GM23338 (cell line): ENCODE results near the gene EIF2S3. TPM values are rescaled to one million over a fixed set of nuclear protein-coding genes. Genes with fewer than 3 reads are reported as not detected.

Experiments used
- ATAC-seq: fragments of 200-7000 bp; cut with Tn5 transposase; 3 replicates; pipeline ENCODE4 v1.9.1; 2020
- DNase-seq: peaks from one replicate; pipeline ENCODE4 v3.0.0-alpha.2; 2015; ENCODE audit warnings: low spot score
- H2AFZ ChIP-seq: fragments of 200-600 bp; sonication (generic); 2 replicates; pipeline ENCODE4 v1.8.0; 2016; ENCODE audit warnings: antibody characterized with exemption, mild to moderate bottlenecking, moderate library complexity
- H3F3A ChIP-seq: fragments of 200-600 bp; sonication (generic); replicated peaks from 2 replicates; pipeline ENCODE4 v1.8.0; 2017; ENCODE audit warnings: antibody characterized with exemption, mixed run types, low read depth
- H3K27ac ChIP-seq: fragments of 200-600 bp; sonication (generic); 2 replicates; pipeline ENCODE4 v1.6.1; 2016; ENCODE audit warnings: low read depth
- H3K27me3 ChIP-seq: fragments of 200-600 bp; sonication (generic); 2 replicates; pipeline ENCODE4 v1.8.0; 2016; ENCODE audit warnings: mild to moderate bottlenecking, mixed run types, moderate library complexity; ENCODE audit not compliant: insufficient read depth
- H3K36me3 ChIP-seq: fragments of 200-600 bp; sonication (generic); 2 replicates; pipeline ENCODE4 v1.8.0; 2016; ENCODE audit warnings: mild to moderate bottlenecking; ENCODE audit not compliant: insufficient read depth
- H3K4me1 ChIP-seq: fragments of 200-600 bp; sonication (generic); 2 replicates; pipeline ENCODE4 v1.8.0; 2016; ENCODE audit warnings: mild to moderate bottlenecking, moderate library complexity; ENCODE audit not compliant: insufficient read depth
- H3K4me2 ChIP-seq: fragments of 200-600 bp; sonication (generic); 2 replicates; pipeline ENCODE4 v1.7.1; 2017; ENCODE audit warnings: mixed run types
- H3K4me3 ChIP-seq: fragments of 200-600 bp; sonication (generic); 2 replicates; pipeline ENCODE4 v1.6.1; 2016; ENCODE audit warnings: mixed run types
- H3K79me2 ChIP-seq: fragments of 200-600 bp; sonication (generic); replicated peaks from 2 replicates; pipeline ENCODE4 v1.8.0; 2017; ENCODE audit warnings: mild to moderate bottlenecking; ENCODE audit not compliant: insufficient read depth
- H3K9me2 ChIP-seq: fragments of 200-600 bp; sonication (generic); 2 replicates; pipeline ENCODE4 v1.8.0; 2017; ENCODE audit not compliant: insufficient read depth
- H4K20me1 ChIP-seq: fragments of 200-600 bp; sonication (generic); replicated peaks from 2 replicates; pipeline ENCODE4 v1.8.0; 2017; ENCODE audit warnings: mild to moderate bottlenecking; ENCODE audit not compliant: insufficient read depth
- H3K27ac Mint-ChIP-seq: 2 replicates; pipeline ENCODE4 v1.8.0; 2020; ENCODE audit warnings: inconsistent platforms, mild to moderate bottlenecking, moderate library complexity, mixed read lengths
- H3K27me3 Mint-ChIP-seq: 3 replicates; pipeline ENCODE4 v1.8.0; 2022; ENCODE audit warnings: low read depth, mild to moderate bottlenecking, moderate library complexity, mixed read lengths, inconsistent platforms; ENCODE audit not compliant: insufficient read depth, poor library complexity
- H3K36me3 Mint-ChIP-seq: 3 replicates; pipeline ENCODE4 v1.8.0; 2021; ENCODE audit warnings: low read depth, mild to moderate bottlenecking, inconsistent platforms, moderate library complexity, mixed read lengths
- H3K4me1 Mint-ChIP-seq: 3 replicates; pipeline ENCODE4 v1.8.0; 2020; ENCODE audit warnings: mild to moderate bottlenecking, inconsistent platforms, mixed read lengths
- H3K4me3 Mint-ChIP-seq: 3 replicates; pipeline ENCODE4 v1.8.0; 2021; ENCODE audit warnings: moderate library complexity, mild to moderate bottlenecking, inconsistent platforms, mixed read lengths
- H3K9me3 Mint-ChIP-seq: 3 replicates; pipeline ENCODE4 v1.8.0; 2020; ENCODE audit warnings: moderate library complexity, mild to moderate bottlenecking, inconsistent platforms, mixed read lengths
- CREB1 ChIP-seq: fragments of 250-450 bp; sonication (Bioruptor Pico); IDR thresholded peaks from 2 replicates; pipeline ENCODE4 v1.5.0; 2020; ENCODE audit warnings: low read depth, mild to moderate bottlenecking, moderate library complexity
- EZH2 ChIP-seq: fragments of 200-600 bp; sonication (generic); IDR thresholded peaks from one replicate; pipeline ENCODE4 v1.8.0; 2017; ENCODE audit warnings: antibody characterized with exemption, mild to moderate bottlenecking, low read depth; ENCODE audit not compliant: unreplicated experiment
- EZH2phosphoT487 ChIP-seq: fragments of 200-600 bp; sonication (generic); IDR thresholded peaks from one replicate; pipeline ENCODE4 v1.8.1; 2018; ENCODE audit warnings: antibody characterized with exemption; ENCODE audit not compliant: unreplicated experiment
- JUNB ChIP-seq: IDR thresholded peaks from one replicate; pipeline ENCODE4 v1.6.1; 2016; ENCODE audit warnings: antibody characterized with exemption; ENCODE audit not compliant: unreplicated experiment
- NANOG ChIP-seq: IDR thresholded peaks from 2 replicates; pipeline ENCODE4 v1.6.1; 2016; ENCODE audit warnings: antibody characterized with exemption, borderline replicate concordance
- POLR2AphosphoS5 ChIP-seq: IDR thresholded peaks from 2 replicates; pipeline ENCODE4 v1.6.1; 2016; ENCODE audit warnings: antibody characterized with exemption, low read depth
- STAT1 ChIP-seq: IDR thresholded peaks from one replicate; pipeline ENCODE4 v1.6.1; 2016; ENCODE audit warnings: antibody characterized with exemption; ENCODE audit not compliant: unreplicated experiment
- ZNF114 ChIP-seq: fragments of 250-450 bp; sonication (Bioruptor Pico); IDR thresholded peaks from 2 replicates; pipeline ENCODE4 v1.5.0; 2020; ENCODE audit warnings: mild to moderate bottlenecking, moderate library complexity
- ZNF331 ChIP-seq: fragments of 250-450 bp; sonication (Bioruptor Pico); IDR thresholded peaks from 2 replicates; pipeline ENCODE4 v1.5.0; 2020; ENCODE audit warnings: low read depth, mild to moderate bottlenecking, moderate library complexity
- polyA plus RNA-seq: library from polyadenylated mRNA; unstranded; fragments of >200 nt; fragmentation: Nextera tagmentation; extraction: Ambion mirVana; gene quantifications from 2 replicates; pipeline ENCODE4 v1.2.1, GENCODE V29; 2016
- total RNA-seq: library from RNA; depleted of rRNA; stranded (reverse); fragments of >200 nt; shearing (Covaris generic); gene quantifications from 2 replicates; pipeline ENCODE4 v1.2.3, GENCODE V29; 2014
- TF ChIP-seq, protein P1 (sequence below): IDR thresholded peaks from one replicate; pipeline ENCODE4 v1.6.1; 2018; ENCODE audit warnings: antibody characterized with exemption; ENCODE audit not compliant: unreplicated experiment
- TF ChIP-seq, protein P2 (sequence below): IDR thresholded peaks from 2 replicates; pipeline ENCODE4 v1.6.1; 2016; ENCODE audit warnings: antibody characterized with exemption
- TF ChIP-seq, protein P3 (sequence below), 2 experiments: fragments of 200-600 bp in 1 of 2; sonication (generic) in 1 of 2; conservative IDR thresholded peaks; 2 replicates each; pipeline versions ENCODE4 v1.5.1 to v1.6.1; 2016 to 2017; ENCODE audit warnings: antibody characterized with exemption in 2 of 2, low read depth in 2 of 2, mild to moderate bottlenecking in 2 of 2, moderate library complexity in 1 of 2
- TF ChIP-seq, protein P4 (sequence below): fragments of 250-450 bp; sonication (Bioruptor Pico); IDR thresholded peaks from 2 replicates; pipeline ENCODE4 v1.5.0; 2020; ENCODE audit warnings: mild to moderate bottlenecking, moderate library complexity

Gene EIF2S3
- total and polyA plus RNA-seq, 2 experiments from 2014 or later: 90.5 to 323 TPM

DNA sequence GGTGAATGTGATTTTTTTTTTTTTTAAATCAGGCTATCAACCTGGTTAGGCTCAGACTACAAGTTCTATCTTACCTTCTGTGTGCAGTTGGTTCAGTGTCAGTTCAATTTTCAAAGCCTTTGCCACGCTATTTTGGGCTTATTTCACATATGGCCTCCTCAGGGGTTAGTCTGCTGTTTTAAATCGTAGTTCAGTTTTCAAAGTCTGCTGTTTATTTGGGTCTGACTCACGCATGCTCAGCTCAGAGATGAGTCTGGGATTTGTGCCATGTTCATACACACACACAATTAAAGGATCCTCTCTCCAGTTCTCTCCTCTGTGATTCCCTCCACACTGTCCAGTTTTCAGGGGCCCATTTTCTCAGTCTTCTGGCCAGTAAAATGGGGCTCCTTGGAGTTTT lies 62.5 kb downstream of the EIF2S3 start:
- no peak for DNase-seq
- H3F3A ChIP-seq: no peaks in the 10 kb centered on the region
- H3K4me3 ChIP-seq: no peak overlapping the region
- Mint-ChIP-seq H3K27ac (no peak overlapping the region), H3K9me3 (no peaks in the 10 kb centered on the region), H3K4me3 (no peak overlapping the region), H3K4me1 (no peaks in the 10 kb centered on the region), H3K27me3 (no peaks in the 10 kb centered on the region), H3K36me3 (no peaks in the 10 kb centered on the region)
- H3K27me3 ChIP-seq: no peaks in the 10 kb centered on the region
- no peak overlapping the region for H3K27ac ChIP-seq
- no peaks in the 10 kb centered on the region for H4K20me1 ChIP-seq
- no peaks in the 10 kb centered on the region for H3K79me2 ChIP-seq
- TF ChIP-seq, protein P1, sequence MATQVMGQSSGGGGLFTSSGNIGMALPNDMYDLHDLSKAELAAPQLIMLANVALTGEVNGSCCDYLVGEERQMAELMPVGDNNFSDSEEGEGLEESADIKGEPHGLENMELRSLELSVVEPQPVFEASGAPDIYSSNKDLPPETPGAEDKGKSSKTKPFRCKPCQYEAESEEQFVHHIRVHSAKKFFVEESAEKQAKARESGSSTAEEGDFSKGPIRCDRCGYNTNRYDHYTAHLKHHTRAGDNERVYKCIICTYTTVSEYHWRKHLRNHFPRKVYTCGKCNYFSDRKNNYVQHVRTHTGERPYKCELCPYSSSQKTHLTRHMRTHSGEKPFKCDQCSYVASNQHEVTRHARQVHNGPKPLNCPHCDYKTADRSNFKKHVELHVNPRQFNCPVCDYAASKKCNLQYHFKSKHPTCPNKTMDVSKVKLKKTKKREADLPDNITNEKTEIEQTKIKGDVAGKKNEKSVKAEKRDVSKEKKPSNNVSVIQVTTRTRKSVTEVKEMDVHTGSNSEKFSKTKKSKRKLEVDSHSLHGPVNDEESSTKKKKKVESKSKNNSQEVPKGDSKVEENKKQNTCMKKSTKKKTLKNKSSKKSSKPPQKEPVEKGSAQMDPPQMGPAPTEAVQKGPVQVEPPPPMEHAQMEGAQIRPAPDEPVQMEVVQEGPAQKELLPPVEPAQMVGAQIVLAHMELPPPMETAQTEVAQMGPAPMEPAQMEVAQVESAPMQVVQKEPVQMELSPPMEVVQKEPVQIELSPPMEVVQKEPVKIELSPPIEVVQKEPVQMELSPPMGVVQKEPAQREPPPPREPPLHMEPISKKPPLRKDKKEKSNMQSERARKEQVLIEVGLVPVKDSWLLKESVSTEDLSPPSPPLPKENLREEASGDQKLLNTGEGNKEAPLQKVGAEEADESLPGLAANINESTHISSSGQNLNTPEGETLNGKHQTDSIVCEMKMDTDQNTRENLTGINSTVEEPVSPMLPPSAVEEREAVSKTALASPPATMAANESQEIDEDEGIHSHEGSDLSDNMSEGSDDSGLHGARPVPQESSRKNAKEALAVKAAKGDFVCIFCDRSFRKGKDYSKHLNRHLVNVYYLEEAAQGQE: no peak
- TF ChIP-seq NANOG: no peak
- TF ChIP-seq, protein P2, sequence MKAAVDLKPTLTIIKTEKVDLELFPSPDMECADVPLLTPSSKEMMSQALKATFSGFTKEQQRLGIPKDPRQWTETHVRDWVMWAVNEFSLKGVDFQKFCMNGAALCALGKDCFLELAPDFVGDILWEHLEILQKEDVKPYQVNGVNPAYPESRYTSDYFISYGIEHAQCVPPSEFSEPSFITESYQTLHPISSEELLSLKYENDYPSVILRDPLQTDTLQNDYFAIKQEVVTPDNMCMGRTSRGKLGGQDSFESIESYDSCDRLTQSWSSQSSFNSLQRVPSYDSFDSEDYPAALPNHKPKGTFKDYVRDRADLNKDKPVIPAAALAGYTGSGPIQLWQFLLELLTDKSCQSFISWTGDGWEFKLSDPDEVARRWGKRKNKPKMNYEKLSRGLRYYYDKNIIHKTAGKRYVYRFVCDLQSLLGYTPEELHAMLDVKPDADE: no peak
- TF ChIP-seq POLR2AphosphoS5: no peak
- TF ChIP-seq CREB1 (CRISPR knock-in tag): no peak
- TF ChIP-seq, protein P3, sequence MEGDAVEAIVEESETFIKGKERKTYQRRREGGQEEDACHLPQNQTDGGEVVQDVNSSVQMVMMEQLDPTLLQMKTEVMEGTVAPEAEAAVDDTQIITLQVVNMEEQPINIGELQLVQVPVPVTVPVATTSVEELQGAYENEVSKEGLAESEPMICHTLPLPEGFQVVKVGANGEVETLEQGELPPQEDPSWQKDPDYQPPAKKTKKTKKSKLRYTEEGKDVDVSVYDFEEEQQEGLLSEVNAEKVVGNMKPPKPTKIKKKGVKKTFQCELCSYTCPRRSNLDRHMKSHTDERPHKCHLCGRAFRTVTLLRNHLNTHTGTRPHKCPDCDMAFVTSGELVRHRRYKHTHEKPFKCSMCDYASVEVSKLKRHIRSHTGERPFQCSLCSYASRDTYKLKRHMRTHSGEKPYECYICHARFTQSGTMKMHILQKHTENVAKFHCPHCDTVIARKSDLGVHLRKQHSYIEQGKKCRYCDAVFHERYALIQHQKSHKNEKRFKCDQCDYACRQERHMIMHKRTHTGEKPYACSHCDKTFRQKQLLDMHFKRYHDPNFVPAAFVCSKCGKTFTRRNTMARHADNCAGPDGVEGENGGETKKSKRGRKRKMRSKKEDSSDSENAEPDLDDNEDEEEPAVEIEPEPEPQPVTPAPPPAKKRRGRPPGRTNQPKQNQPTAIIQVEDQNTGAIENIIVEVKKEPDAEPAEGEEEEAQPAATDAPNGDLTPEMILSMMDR (conservative IDR thresholded peaks at IDR 0.05; ENCODE audit: low read depth in 2 of 2): no peak
- TF ChIP-seq JUNB: no peak
- no peak for TF ChIP-seq ZNF114 (CRISPR knock-in tag)
- no peak for TF ChIP-seq STAT1
- TF ChIP-seq EZH2: no peak
- TF ChIP-seq, protein P4, sequence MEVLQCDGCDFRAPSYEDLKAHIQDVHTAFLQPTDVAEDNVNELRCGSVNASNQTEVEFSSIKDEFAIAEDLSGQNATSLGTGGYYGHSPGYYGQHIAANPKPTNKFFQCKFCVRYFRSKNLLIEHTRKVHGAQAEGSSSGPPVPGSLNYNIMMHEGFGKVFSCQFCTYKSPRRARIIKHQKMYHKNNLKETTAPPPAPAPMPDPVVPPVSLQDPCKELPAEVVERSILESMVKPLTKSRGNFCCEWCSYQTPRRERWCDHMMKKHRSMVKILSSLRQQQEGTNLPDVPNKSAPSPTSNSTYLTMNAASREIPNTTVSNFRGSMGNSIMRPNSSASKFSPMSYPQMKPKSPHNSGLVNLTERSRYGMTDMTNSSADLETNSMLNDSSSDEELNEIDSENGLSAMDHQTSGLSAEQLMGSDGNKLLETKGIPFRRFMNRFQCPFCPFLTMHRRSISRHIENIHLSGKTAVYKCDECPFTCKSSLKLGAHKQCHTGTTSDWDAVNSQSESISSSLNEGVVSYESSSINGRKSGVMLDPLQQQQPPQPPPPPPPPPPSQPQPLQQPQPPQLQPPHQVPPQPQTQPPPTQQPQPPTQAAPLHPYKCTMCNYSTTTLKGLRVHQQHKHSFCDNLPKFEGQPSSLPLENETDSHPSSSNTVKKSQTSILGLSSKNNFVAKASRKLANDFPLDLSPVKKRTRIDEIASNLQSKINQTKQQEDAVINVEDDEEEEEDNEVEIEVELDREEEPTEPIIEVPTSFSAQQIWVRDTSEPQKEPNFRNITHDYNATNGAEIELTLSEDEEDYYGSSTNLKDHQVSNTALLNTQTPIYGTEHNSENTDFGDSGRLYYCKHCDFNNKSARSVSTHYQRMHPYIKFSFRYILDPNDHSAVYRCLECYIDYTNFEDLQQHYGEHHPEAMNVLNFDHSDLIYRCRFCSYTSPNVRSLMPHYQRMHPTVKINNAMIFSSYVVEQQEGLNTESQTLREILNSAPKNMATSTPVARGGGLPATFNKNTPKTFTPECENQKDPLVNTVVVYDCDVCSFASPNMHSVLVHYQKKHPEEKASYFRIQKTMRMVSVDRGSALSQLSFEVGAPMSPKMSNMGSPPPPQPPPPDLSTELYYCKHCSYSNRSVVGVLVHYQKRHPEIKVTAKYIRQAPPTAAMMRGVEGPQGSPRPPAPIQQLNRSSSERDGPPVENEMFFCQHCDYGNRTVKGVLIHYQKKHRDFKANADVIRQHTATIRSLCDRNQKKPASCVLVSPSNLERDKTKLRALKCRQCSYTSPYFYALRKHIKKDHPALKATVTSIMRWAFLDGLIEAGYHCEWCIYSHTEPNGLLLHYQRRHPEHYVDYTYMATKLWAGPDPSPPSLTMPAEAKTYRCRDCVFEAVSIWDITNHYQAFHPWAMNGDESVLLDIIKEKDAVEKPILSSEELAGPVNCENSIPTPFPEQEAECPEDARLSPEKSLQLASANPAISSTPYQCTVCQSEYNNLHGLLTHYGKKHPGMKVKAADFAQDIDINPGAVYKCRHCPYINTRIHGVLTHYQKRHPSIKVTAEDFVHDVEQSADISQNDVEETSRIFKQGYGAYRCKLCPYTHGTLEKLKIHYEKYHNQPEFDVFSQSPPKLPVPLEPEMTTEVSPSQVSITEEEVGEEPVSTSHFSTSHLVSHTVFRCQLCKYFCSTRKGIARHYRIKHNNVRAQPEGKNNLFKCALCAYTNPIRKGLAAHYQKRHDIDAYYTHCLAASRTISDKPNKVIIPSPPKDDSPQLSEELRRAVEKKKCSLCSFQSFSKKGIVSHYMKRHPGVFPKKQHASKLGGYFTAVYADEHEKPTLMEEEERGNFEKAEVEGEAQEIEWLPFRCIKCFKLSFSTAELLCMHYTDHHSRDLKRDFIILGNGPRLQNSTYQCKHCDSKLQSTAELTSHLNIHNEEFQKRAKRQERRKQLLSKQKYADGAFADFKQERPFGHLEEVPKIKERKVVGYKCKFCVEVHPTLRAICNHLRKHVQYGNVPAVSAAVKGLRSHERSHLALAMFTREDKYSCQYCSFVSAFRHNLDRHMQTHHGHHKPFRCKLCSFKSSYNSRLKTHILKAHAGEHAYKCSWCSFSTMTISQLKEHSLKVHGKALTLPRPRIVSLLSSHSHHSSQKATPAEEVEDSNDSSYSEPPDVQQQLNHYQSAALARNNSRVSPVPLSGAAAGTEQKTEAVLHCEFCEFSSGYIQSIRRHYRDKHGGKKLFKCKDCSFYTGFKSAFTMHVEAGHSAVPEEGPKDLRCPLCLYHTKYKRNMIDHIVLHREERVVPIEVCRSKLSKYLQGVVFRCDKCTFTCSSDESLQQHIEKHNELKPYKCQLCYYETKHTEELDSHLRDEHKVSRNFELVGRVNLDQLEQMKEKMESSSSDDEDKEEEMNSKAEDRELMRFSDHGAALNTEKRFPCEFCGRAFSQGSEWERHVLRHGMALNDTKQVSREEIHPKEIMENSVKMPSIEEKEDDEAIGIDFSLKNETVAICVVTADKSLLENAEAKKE (CRISPR knock-in tag): no peak
- TF ChIP-seq ZNF331 (CRISPR knock-in tag): no peak
- TF ChIP-seq EZH2phosphoT487: no peak
- no peaks in the 10 kb centered on the region for H3K4me1 ChIP-seq
- no peak overlapping the region for H3K4me2 ChIP-seq
- H3K36me3 ChIP-seq: no peaks in the 10 kb centered on the region
- ATAC-seq: no peak
- H2AFZ ChIP-seq: no peak overlapping the region
- H3K9me2 ChIP-seq: no peaks in the 10 kb centered on the region
